Measurements from ENCODE around the gene ANXA11. TPM values are rescaled to one million over a fixed set of nuclear protein-coding genes. Genes with fewer than 3 reads are reported as not detected.

The ANXA11 gene
- total and polyA plus RNA-seq, 2 of the 8 experiments (the other 6 are each of a cell fraction or from before 2014, with no cell fraction given) = 40.5 to 84.9 TPM

GRCh38 chr10:80171248-80171660 lies 34.1 kb downstream of the ANXA11 start (continued):
- TF ChIP-seq RNF2 (IDR thresholded peaks at IDR 0.05; ENCODE audit: borderline replicate concordance, low read depth, low read length, missing control alignments, poor library complexity, severe bottlenecking) (no peak), POU5F1 (IDR thresholded peaks at IDR 0.05; ENCODE audit: low read depth, low read length) (no peak), POLR2AphosphoS5 (IDR thresholded peaks at IDR 0.05; ENCODE audit: low read depth, low read length) (no peak), SIRT6 (IDR thresholded peaks at IDR 0.05; ENCODE audit: low read length) (no peak)
